ENCODE results near the gene NCEH1. TPM values are rescaled to one million over a fixed set of nuclear protein-coding genes. Genes with fewer than 3 reads are reported as not detected.

NCEH1 gene
- total RNA-seq, 1 experiment from 2014 or later = 43.5 TPM

DNA sequence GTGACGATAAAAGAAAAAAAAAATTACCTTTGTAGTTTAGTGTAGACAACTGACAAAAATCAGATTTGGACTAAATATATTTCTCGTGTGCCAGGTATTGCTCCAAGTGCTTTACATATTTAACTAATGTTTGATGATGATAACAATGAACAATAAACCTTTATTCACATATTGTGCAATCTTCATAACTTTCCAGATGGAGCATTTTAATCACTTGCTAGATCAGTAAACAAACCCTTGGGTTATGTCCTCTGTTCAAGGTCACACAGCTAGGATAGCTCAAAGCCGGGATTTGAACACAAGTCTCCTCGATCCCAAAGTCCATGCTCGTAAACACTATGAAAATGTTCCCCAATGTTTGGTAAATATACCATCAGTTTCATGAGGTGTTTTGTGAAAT is 14.5 kb downstream of the NCEH1 start:
- POLR2A ChIA-PET (ENCODE audit: unreplicated experiment) = no interaction called here
- Histone ChIP-seq H3K4me2 (no peak overlapping the region), H3K27ac (no peak overlapping the region), H3K79me2 (ENCODE audit: low read depth) (peaks cover 99% of the 10 kb centered on the region), H3K4me1 (replicated peaks; ENCODE audit: insufficient read depth) (peaks cover 23% of the 10 kb centered on the region), H3K9me2 (ENCODE audit: insufficient read depth) (no peaks in the 10 kb centered on the region), H3K27me3 (ENCODE audit: insufficient read depth, low read depth) (no peaks in the 10 kb centered on the region), H2AFZ (no peak overlapping the region), H3K9me3 (ENCODE audit: insufficient read depth, low read depth) (no peaks in the 10 kb centered on the region), H3F3A (ENCODE audit: insufficient read depth, low read depth) (peaks cover 9% of the 10 kb centered on the region), H3K36me3 (ENCODE audit: low read depth) (0 out of 2 replicates have a peak, but pooled peaks cover 15% of the 10 kb centered on the region), H3K4me3 (no peak overlapping the region), H4K20me1 (ENCODE audit: insufficient read depth) (no peaks in the 10 kb centered on the region; the same call in 1 of the 2 replicates)
- CTCF ChIA-PET = interaction anchor here (0.5 to 1.5 kb wide), 4 partner anchors 23 to 1090 kb away, joined by 3 read pairs; no protein-coding TSS in a partner anchor
- intact Hi-C loops (cut with micrococcal nuclease; ENCODE audit: unreplicated experiment) = no loop called here
- TF ChIP-seq EZH2 (IDR thresholded peaks at IDR 0.05; ENCODE audit: low read depth) = no peak
- TF ChIP-seq, protein P1, sequence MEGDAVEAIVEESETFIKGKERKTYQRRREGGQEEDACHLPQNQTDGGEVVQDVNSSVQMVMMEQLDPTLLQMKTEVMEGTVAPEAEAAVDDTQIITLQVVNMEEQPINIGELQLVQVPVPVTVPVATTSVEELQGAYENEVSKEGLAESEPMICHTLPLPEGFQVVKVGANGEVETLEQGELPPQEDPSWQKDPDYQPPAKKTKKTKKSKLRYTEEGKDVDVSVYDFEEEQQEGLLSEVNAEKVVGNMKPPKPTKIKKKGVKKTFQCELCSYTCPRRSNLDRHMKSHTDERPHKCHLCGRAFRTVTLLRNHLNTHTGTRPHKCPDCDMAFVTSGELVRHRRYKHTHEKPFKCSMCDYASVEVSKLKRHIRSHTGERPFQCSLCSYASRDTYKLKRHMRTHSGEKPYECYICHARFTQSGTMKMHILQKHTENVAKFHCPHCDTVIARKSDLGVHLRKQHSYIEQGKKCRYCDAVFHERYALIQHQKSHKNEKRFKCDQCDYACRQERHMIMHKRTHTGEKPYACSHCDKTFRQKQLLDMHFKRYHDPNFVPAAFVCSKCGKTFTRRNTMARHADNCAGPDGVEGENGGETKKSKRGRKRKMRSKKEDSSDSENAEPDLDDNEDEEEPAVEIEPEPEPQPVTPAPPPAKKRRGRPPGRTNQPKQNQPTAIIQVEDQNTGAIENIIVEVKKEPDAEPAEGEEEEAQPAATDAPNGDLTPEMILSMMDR (conservative IDR thresholded peaks at IDR 0.05) = no peak
- DNase-seq = no peak
- no TSS peak for BruUV-seq (replicated peaks)

DNA sequence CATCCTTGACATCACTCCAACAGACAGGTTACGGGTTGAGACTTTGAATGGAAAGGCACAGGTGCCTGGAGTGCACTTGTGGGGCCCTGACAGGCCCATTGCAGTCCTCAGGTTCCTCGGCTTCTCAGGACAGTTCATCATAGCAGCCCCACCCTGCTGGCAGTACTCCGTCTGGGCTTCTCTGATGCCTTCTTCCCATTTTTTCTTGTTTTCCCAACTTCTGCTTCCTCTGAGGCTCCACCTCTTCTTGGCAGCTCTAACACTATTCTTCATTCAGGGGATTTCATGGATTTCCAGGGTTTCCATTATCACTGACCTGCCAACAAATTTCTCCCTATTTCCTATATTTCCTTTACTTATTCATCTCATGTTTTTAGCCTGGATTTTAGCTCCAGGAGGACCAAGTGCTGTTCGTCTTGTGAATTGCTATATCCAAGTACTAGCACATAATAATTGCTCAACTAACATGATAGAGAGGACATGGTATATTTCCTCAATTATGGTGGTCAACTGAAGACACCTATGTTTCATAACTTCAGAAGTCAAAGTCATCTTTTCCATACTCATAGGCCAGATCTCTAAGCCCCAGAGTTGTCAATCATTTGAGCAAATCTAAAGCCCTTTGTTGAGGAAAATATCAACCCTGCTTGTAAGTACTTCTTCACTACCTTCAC is 16.2 kb downstream of the NCEH1 start:
- peaks cover 14% of the 10 kb centered on the region for H3F3A ChIP-seq (ENCODE audit: insufficient read depth, low read depth)

GRCh38 chr3:172692751-172693338 is 18.0 kb downstream of the NCEH1 start:
- no TSS peak for BruUV-seq (replicated peaks)
- TF ChIP-seq EZH2 (IDR thresholded peaks at IDR 0.05; ENCODE audit: low read depth) = no peak
- TF ChIP-seq, protein P1 (conservative IDR thresholded peaks at IDR 0.05) = no peak
- H3K9me3 ChIP-seq (ENCODE audit: insufficient read depth, low read depth) = no peaks in the 10 kb centered on the region
- no peaks in the 10 kb centered on the region for H3K9me2 ChIP-seq (ENCODE audit: insufficient read depth)
- H2AFZ ChIP-seq = no peak overlapping the region
- no peak overlapping the region for H3K4me2 ChIP-seq
- H3K4me3 ChIP-seq = no peak overlapping the region
- peaks cover 18% of the 10 kb centered on the region for H3F3A ChIP-seq (ENCODE audit: insufficient read depth, low read depth)
- 0 out of 2 replicates have a peak, but pooled peaks cover 10% of the 10 kb centered on the region for H3K36me3 ChIP-seq (ENCODE audit: low read depth)
- peaks cover 52% of the 10 kb centered on the region for H3K4me1 ChIP-seq (replicated peaks; ENCODE audit: insufficient read depth)
- no peak for DNase-seq
- intact Hi-C loops (cut with micrococcal nuclease; ENCODE audit: unreplicated experiment) = no loop called here
- H4K20me1 ChIP-seq (ENCODE audit: insufficient read depth) = no peaks in the 10 kb centered on the region; the same call in 1 of the 2 replicates
- POLR2A ChIA-PET (ENCODE audit: unreplicated experiment) = no interaction called here
- CTCF ChIA-PET = interaction anchor here (0.5 to 1.4 kb wide), 4 partner anchors 9 to 605 kb away, joined by 3 to 7 read pairs (median 6); no protein-coding TSS in a partner anchor
- peak overlapping the region; percentile 17; the same call in 1 of the 2 replicates for H3K27ac ChIP-seq
- H3K27me3 ChIP-seq (ENCODE audit: insufficient read depth, low read depth) = no peaks in the 10 kb centered on the region
- peaks cover 95% of the 10 kb centered on the region for H3K79me2 ChIP-seq (ENCODE audit: low read depth)

More for the DNA sequence above, 16.2 kb downstream of the NCEH1 start:
- H2AFZ ChIP-seq = no peak overlapping the region
- intact Hi-C loops (cut with micrococcal nuclease; ENCODE audit: unreplicated experiment) = no loop called here
- H3K9me3 ChIP-seq (ENCODE audit: insufficient read depth, low read depth) = no peaks in the 10 kb centered on the region
- POLR2A ChIA-PET (ENCODE audit: unreplicated experiment) = interaction anchor here (0.6 kb wide), 1 partner anchor 27 kb away, joined by 11 read pairs; no protein-coding TSS in a partner anchor
- no TSS peak for BruUV-seq (replicated peaks)
- no peaks in the 10 kb centered on the region; the same call in 1 of the 2 replicates for H4K20me1 ChIP-seq (ENCODE audit: insufficient read depth)
- no peak for TF ChIP-seq EZH2 (IDR thresholded peaks at IDR 0.05; ENCODE audit: low read depth)
- TF ChIP-seq, protein P1 (conservative IDR thresholded peaks at IDR 0.05) = no peak
- H3K4me2 ChIP-seq = no peak overlapping the region
- no peak overlapping the region for H3K4me3 ChIP-seq
- no peaks in the 10 kb centered on the region for H3K27me3 ChIP-seq (ENCODE audit: insufficient read depth, low read depth)
- H3K27ac ChIP-seq = no peak overlapping the region
- 0 out of 2 replicates have a peak, but pooled peaks cover 10% of the 10 kb centered on the region for H3K36me3 ChIP-seq (ENCODE audit: low read depth)
- H3K4me1 ChIP-seq (replicated peaks; ENCODE audit: insufficient read depth) = peaks cover 37% of the 10 kb centered on the region
- DNase-seq = no peak
- H3K9me2 ChIP-seq (ENCODE audit: insufficient read depth) = no peaks in the 10 kb centered on the region
- CTCF ChIA-PET = interaction anchor here (0.6 kb wide), 1 partner anchor 18 kb away, joined by 5 read pairs; no protein-coding TSS in a partner anchor
- H3K79me2 ChIP-seq (ENCODE audit: low read depth) = peaks cover 97% of the 10 kb centered on the region
